ENCODE measurements around the gene PEMT.

PEMT gene

DNA sequence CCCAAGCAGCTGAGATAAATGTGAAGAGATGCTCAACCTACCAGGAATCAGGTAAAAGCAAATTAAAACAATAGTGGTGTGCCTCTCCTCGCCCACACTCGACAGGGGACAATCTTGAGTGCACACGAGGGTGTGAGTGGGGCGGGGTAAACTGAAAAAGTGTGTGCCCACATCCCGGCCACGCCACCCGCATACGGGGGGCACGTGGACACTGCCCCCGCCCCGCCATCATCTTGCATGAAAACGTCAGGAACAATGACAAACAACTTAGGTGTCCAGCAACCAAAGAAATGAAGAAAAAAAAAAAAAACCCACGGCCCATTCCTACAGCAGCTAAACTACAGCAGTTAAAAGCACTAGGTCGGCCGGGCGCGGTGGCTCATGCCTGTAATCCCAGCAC, 14.1 kb downstream of the PEMT start:
- no peaks in the 10 kb centered on the region for H3K36me3 ChIP-seq (replicated peaks; ENCODE audit: insufficient read depth, low read length)
- TF ChIP-seq, protein P1, sequence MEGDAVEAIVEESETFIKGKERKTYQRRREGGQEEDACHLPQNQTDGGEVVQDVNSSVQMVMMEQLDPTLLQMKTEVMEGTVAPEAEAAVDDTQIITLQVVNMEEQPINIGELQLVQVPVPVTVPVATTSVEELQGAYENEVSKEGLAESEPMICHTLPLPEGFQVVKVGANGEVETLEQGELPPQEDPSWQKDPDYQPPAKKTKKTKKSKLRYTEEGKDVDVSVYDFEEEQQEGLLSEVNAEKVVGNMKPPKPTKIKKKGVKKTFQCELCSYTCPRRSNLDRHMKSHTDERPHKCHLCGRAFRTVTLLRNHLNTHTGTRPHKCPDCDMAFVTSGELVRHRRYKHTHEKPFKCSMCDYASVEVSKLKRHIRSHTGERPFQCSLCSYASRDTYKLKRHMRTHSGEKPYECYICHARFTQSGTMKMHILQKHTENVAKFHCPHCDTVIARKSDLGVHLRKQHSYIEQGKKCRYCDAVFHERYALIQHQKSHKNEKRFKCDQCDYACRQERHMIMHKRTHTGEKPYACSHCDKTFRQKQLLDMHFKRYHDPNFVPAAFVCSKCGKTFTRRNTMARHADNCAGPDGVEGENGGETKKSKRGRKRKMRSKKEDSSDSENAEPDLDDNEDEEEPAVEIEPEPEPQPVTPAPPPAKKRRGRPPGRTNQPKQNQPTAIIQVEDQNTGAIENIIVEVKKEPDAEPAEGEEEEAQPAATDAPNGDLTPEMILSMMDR (IDR thresholded peaks at IDR 0.05; ENCODE audit: low read length), result no peak
- TF ChIP-seq EZH2 (optimal IDR thresholded peaks at IDR 0.05; ENCODE audit: low read depth, low read length) (no peak), EZH2phosphoT487 (IDR thresholded peaks at IDR 0.05; ENCODE audit: low read length) (no peak)
- H3K4me3 ChIP-seq (ENCODE audit: low read length), result no peak overlapping the region
- H3K27ac ChIP-seq (ENCODE audit: low read length), result no peak overlapping the region
- H3K4me2 ChIP-seq (ENCODE audit: low read depth, low read length), result no peak overlapping the region
- no peaks in the 10 kb centered on the region for H4K20me1 ChIP-seq (ENCODE audit: insufficient read depth, low read length)
- H3K79me2 ChIP-seq (ENCODE audit: low read length), result no peaks in the 10 kb centered on the region
- no peak overlapping the region for H3K9ac ChIP-seq (ENCODE audit: low read length)
- no peaks in the 10 kb centered on the region for H3K4me1 ChIP-seq (ENCODE audit: low read length)
- H3K27me3 ChIP-seq (replicated peaks; ENCODE audit: insufficient read depth, low read length), result no peaks in the 10 kb centered on the region
- H3K9me3 ChIP-seq (replicated peaks; ENCODE audit: insufficient read depth, low read length), result no peaks in the 10 kb centered on the region
- no peak for DNase-seq
- H3F3A ChIP-seq (ENCODE audit: insufficient read depth, low read length), result no peaks in the 10 kb centered on the region
- H2AFZ ChIP-seq (ENCODE audit: low read length), result no peak overlapping the region
- H3K9me2 ChIP-seq (replicated peaks; ENCODE audit: insufficient read depth, low read length), result no peaks in the 10 kb centered on the region

DNA sequence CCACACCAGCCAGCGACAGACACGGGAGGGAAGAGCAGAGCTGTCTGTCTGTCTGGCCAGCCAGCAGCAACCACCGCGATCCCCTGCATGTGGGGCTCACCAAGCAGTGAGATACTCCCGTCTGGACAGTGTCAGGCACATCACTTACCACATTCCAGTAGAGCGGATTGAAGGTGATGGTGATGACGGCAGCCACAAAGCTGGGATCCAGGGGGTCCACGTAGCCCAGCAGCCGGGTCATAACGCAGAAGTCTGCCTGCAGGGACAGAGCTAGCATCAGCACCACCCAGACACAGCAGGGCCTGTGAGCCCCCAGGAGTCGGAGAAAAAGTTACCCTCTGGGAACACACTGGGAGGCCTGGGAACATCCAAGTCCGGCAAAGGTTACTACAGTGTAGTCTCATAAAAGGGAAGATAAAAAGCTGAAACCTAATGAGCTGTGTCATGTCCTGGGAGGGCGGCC, 14.7 kb downstream of the PEMT start:
- Histone ChIP-seq H3K27ac (ENCODE audit: low read length) (no peak overlapping the region), H3K4me3 (ENCODE audit: low read length) (no peak overlapping the region), H3F3A (ENCODE audit: insufficient read depth, low read length) (no peaks in the 10 kb centered on the region), H3K9me2 (replicated peaks; ENCODE audit: insufficient read depth, low read length) (no peaks in the 10 kb centered on the region), H3K4me2 (ENCODE audit: low read depth, low read length) (no peak overlapping the region), H3K9me3 (replicated peaks; ENCODE audit: insufficient read depth, low read length) (no peaks in the 10 kb centered on the region), H3K79me2 (ENCODE audit: low read length) (no peaks in the 10 kb centered on the region), H3K9ac (ENCODE audit: low read length) (no peak overlapping the region), H4K20me1 (ENCODE audit: insufficient read depth, low read length) (no peaks in the 10 kb centered on the region), H3K27me3 (replicated peaks; ENCODE audit: insufficient read depth, low read length) (no peaks in the 10 kb centered on the region), H3K4me1 (ENCODE audit: low read length) (no peaks in the 10 kb centered on the region), H2AFZ (ENCODE audit: low read length) (no peak overlapping the region), H3K36me3 (replicated peaks; ENCODE audit: insufficient read depth, low read length) (no peaks in the 10 kb centered on the region)
- DNase-seq, result no peak
- TF ChIP-seq, protein P1 (IDR thresholded peaks at IDR 0.05; ENCODE audit: low read length), result no peak
- TF ChIP-seq EZH2phosphoT487 (IDR thresholded peaks at IDR 0.05; ENCODE audit: low read length) (no peak), EZH2 (optimal IDR thresholded peaks at IDR 0.05; ENCODE audit: low read depth, low read length) (no peak)

DNA sequence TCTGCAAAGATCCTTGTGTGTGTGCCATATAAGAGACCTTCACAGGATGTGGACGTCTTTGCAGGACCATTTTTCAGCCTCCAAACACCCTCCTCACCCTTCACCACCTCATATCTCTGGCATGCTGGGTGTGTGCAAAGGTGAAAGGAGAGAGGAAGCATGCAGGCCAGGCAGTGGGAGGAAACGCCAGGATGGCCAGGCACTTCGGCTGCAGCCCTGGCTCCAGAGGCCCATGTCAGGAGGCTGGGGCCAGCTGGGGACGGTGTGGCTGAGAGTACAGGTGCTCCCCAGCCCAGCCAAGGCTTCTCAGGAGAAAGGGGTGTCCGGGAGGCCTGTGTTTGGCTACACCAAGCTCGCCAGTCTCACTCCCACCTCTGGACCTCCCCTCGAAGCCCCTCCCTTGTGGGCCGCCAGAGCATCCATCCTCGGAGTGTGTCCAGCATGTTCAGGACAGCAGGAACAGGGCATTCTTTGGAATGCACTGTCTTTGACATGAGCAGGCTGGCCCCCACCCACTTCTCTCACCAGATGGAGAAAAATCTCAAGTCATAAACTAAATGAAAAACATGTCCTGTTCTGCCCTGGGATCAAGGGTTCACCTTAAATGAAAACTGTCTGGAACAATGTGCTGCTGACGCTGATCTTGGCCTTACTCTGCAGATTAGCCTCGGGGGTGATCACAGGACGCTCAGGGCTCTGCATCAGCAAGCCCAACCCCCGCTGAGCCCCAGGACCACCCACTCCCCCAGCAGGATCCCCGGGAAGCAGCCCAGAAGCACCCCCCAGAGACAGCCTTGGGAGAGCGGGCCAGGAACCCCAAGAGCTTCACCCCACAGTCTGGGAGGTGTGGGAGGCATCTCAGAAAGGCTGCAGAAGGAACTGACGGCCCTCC, 15.9 kb downstream of the PEMT start:
- TF ChIP-seq, protein P1 (IDR thresholded peaks at IDR 0.05; ENCODE audit: low read length), result no peak
- TF ChIP-seq EZH2 (optimal IDR thresholded peaks at IDR 0.05; ENCODE audit: low read depth, low read length) (no peak), EZH2phosphoT487 (IDR thresholded peaks at IDR 0.05; ENCODE audit: low read length) (no peak)
- no peak for DNase-seq
- no peaks in the 10 kb centered on the region for H3K36me3 ChIP-seq (replicated peaks; ENCODE audit: insufficient read depth, low read length)
- no peaks in the 10 kb centered on the region for H3K79me2 ChIP-seq (ENCODE audit: low read length)
- H3K9ac ChIP-seq (ENCODE audit: low read length), result no peak overlapping the region
- no peaks in the 10 kb centered on the region for H3K4me1 ChIP-seq (ENCODE audit: low read length)
- H2AFZ ChIP-seq (ENCODE audit: low read length), result no peak overlapping the region
- H4K20me1 ChIP-seq (ENCODE audit: insufficient read depth, low read length), result no peaks in the 10 kb centered on the region
- H3K4me2 ChIP-seq (ENCODE audit: low read depth, low read length), result no peak overlapping the region
- H3K4me3 ChIP-seq (ENCODE audit: low read length), result no peak overlapping the region
- no peaks in the 10 kb centered on the region for H3F3A ChIP-seq (ENCODE audit: insufficient read depth, low read length)
- H3K9me2 ChIP-seq (replicated peaks; ENCODE audit: insufficient read depth, low read length), result no peaks in the 10 kb centered on the region
- no peak overlapping the region for H3K27ac ChIP-seq (ENCODE audit: low read length)
- H3K27me3 ChIP-seq (replicated peaks; ENCODE audit: insufficient read depth, low read length), result no peaks in the 10 kb centered on the region
- no peaks in the 10 kb centered on the region for H3K9me3 ChIP-seq (replicated peaks; ENCODE audit: insufficient read depth, low read length)

Data from MM.1S (cell line).